GM19351 (cell line): ENCODE measurements around the gene MAD1L1.
"Not testable (repeated sequence)": the region's sequence is repeated elsewhere in the genome, so short reads cannot be mapped to it uniquely, and the experiment has no call there.

Experiments
- ATAC-seq: cut with Tn5 transposase; IDR thresholded peaks from one replicate; pipeline ENCODE4 v1.9.1; 2021; ENCODE audit warnings: mild to moderate bottlenecking, moderate library complexity; ENCODE audit not compliant: unreplicated experiment

The MAD1L1 gene

GRCh38 chr7:1978656-1979590 lies 253.8 kb downstream of the MAD1L1 start:
- no peak for ATAC-seq

GRCh38 chr7:1977876-1978441 lies 254.8 kb downstream of the MAD1L1 start:
- no peak for ATAC-seq

GRCh38 chr7:1977059-1977875 lies 255.5 kb downstream of the MAD1L1 start:
- ATAC-seq, result no peak

- ATAC-seq, result not testable (repeated sequence)
Measured at GRCh38 chr7:1976521-1976920, 256.2 kb downstream of the MAD1L1 start.

GRCh38 chr7:1975581-1975980 lies 257.2 kb downstream of the MAD1L1 start:
- ATAC-seq, result no peak

- ATAC-seq, result no peak
Measured at GRCh38 chr7:1975179-1975578, 257.6 kb downstream of the MAD1L1 start.

- no peak for ATAC-seq
Measured at GRCh38 chr7:1974290-1975101, 258.2 kb downstream of the MAD1L1 start.

GRCh38 chr7:1973321-1974251 lies 259.2 kb downstream of the MAD1L1 start:
- ATAC-seq, result no peak

- no peak for ATAC-seq
Measured at GRCh38 chr7:1972744-1973143, 260.0 kb downstream of the MAD1L1 start.

GRCh38 chr7:1971946-1972654 lies 260.6 kb downstream of the MAD1L1 start:
- no peak for ATAC-seq

GRCh38 chr7:1970895-1971294 lies 261.9 kb downstream of the MAD1L1 start:
- no peak for ATAC-seq

- not testable (repeated sequence) for ATAC-seq
Measured at GRCh38 chr7:1970285-1970660, 262.5 kb downstream of the MAD1L1 start.

GRCh38 chr7:1969459-1970284 lies 263.1 kb downstream of the MAD1L1 start:
- ATAC-seq, result no peak

- ATAC-seq, result no peak
Measured at GRCh38 chr7:1968397-1969111, 264.2 kb downstream of the MAD1L1 start.

GRCh38 chr7:1967512-1968396 lies 265.0 kb downstream of the MAD1L1 start:
- ATAC-seq, result no peak

GRCh38 chr7:1966631-1967200 lies 266.0 kb downstream of the MAD1L1 start:
- ATAC-seq, result no peak
